HG03378 (cell line): ENCODE results near the gene GRM2.

Experiments used
- ATAC-seq: cut with Tn5 transposase; IDR thresholded peaks from one replicate; pipeline ENCODE4 v1.9.1; 2021; ENCODE audit warnings: mild to moderate bottlenecking, moderate library complexity; ENCODE audit not compliant: unreplicated experiment

GRM2 gene

GRCh38 chr3:51704511-51704950, 2.3 kb upstream of the GRM2 start:
- no peak for ATAC-seq

- ATAC-seq, result no peak
Measured at GRCh38 chr3:51705276-51706020, 1.4 kb upstream of the GRM2 start.

DNA sequence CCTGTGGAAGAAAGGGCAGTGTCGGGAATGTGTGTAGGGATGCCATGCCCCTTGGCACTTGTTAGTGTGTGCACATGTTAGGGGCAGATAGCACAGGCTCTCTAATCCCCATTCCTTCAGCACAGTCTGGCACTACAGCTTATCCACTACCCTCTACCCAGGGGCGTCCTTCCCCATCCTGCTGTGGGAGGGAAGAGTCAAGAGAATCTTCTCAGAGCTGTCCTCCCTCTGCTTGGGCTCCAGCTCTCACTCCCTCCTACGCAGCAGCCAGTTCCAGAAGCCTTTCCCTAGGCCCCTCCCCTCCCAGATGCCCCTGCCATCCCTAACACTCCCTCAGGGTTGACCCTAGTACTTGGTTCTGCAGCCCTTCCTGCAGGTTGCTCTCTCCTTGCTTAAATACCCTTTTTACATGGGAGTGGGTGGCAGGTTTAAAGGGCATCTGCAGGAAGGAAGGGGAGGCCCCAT, 815 bp upstream of the GRM2 start:
- no peak for ATAC-seq

DNA sequence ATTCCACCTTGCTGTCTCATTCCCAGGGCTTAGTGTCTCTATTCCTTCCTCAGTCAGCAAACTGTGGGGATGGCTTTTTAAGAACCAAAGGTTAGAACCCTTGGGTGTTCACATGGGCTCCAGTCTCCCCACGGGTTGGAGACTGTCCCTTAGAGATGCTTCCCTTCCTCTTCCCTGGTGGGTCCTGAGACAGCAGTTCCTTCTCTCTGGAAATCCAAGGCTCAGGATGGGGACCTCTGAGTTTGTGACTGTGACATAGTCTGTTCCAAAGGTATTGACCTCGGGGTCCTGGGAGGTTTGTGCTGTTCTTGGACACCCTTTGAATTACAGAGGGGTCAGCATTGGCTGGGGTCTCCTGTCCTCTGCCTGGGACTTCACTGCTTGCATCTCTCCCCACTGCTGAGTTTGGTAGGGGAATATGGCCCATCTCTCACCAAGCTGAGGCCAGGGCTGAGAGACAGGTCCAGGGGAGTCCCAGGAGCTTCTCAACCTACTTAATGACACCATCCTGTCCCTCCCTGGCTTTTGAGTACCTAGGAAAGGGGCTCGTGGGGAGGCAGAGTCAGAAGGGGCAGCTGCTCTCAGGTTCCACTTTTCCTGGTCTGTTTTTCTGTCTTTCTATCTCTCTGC, 1.5 kb downstream of the GRM2 start:
- no peak for ATAC-seq

DNA sequence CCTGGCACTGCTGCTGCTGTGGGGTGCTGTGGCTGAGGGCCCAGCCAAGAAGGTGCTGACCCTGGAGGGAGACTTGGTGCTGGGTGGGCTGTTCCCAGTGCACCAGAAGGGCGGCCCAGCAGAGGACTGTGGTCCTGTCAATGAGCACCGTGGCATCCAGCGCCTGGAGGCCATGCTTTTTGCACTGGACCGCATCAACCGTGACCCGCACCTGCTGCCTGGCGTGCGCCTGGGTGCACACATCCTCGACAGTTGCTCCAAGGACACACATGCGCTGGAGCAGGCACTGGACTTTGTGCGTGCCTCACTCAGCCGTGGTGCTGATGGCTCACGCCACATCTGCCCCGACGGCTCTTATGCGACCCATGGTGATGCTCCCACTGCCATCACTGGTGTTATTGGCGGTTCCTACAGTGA, 2.1 kb downstream of the GRM2 start:
- ATAC-seq, result no peak

GRCh38 chr3:51709675-51710074, 2.8 kb downstream of the GRM2 start:
- ATAC-seq, result no peak

- ATAC-seq, result no peak
Measured at GRCh38 chr3:51710631-51711351, 3.9 kb downstream of the GRM2 start.

DNA sequence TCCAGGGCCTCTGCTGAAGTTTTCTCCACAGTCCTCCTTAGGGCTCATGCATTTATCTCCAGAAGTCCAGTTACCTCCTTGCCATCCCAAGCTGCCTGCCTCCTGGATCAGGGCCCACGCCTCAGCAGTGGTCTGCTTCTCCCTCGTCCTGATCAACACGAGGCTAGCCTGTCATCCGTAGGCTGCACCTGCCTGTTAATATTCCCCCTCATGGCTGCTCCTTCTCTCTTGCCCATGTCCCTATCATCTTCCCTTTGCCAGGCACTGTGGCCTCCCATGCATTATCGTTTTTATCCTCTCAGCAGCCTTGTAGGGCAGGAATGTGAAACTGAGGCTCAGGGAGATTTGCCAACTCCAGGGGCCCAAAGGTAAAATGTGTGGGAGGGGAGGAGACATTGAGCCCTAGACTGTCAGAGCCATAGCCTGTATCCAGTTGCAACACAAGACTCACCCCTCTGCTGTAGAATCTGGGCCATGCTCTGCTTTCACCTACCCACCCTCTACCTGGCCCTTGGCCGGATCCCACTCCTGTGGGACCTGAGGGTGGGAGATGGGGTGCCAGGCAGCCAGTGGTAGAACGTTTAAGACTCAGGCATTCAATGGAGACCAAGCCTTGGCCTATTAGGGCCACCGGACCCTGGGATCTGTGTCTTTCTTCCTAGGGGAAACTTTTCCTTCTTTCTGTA, 4.6 kb downstream of the GRM2 start:
- no peak for ATAC-seq

DNA sequence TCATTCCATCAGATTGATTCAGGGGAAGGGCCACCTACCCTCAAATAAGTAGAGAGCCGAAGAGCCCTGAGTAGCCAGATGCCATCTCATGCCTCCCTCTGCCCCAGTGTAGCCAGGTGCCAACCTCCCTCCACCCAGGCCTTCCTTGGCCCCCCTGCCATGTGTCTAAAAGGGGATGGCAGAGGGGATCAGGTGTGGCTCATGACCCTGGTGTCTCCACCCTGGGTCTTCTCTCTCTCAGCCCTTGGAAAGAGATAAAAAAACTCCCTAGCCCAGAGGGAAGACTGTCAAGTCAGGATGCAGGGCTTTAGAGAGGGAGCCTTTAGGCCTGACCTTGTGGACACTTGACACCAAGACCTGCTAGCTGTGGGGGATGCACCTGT, 5.2 kb downstream of the GRM2 start:
- no peak for ATAC-seq

GRCh38 chr3:51712511-51712931, 5.7 kb downstream of the GRM2 start:
- no peak for ATAC-seq

- ATAC-seq, result no peak
Measured at GRCh38 chr3:51712963-51713362, 6.1 kb downstream of the GRM2 start.

DNA sequence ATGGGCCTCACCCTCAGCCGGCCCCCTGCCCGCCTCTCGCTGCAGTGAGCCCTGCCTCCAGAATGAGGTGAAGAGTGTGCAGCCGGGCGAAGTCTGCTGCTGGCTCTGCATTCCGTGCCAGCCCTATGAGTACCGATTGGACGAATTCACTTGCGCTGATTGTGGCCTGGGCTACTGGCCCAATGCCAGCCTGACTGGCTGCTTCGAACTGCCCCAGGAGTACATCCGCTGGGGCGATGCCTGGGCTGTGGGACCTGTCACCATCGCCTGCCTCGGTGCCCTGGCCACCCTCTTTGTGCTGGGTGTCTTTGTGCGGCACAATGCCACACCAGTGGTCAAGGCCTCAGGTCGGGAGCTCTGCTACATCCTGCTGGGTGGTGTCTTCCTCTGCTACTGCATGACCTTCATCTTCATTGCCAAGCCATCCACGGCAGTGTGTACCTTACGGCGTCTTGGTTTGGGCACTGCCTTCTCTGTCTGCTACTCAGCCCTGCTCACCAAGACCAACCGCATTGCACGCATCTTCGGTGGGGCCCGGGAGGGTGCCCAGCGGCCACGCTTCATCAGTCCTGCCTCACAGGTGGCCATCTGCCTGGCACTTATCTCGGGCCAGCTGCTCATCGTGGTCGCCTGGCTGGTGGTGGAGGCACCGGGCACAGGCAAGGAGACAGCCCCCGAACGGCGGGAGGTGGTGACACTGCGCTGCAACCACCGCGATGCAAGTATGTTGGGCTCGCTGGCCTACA, 8.5 kb downstream of the GRM2 start:
- ATAC-seq, result no peak

DNA sequence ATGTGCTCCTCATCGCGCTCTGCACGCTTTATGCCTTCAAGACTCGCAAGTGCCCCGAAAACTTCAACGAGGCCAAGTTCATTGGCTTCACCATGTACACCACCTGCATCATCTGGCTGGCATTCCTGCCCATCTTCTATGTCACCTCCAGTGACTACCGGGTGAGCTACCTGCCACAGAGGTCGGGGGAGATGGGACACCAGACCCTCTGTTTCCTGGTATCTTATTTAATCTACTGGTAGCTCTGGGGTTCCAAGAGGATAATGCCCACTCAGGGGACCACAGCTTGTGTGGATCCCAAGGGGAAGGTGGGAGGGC, 9.1 kb downstream of the GRM2 start:
- no peak for ATAC-seq

- no peak for ATAC-seq
Measured at GRCh38 chr3:51716805-51717204, 9.9 kb downstream of the GRM2 start.

DNA sequence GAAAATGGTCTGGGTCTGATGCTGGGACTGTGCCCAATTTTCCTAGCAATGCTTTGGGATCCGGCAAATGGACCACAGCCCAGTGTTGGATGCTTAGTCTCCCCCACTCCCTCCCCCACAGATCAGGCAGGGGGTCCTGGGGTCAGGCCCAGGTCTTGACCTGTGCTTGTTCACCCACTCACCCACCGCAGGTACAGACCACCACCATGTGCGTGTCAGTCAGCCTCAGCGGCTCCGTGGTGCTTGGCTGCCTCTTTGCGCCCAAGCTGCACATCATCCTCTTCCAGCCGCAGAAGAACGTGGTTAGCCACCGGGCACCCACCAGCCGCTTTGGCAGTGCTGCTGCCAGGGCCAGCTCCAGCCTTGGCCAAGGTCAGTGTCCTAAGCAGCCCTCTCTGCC, 10.6 kb downstream of the GRM2 start:
- no peak for ATAC-seq

DNA sequence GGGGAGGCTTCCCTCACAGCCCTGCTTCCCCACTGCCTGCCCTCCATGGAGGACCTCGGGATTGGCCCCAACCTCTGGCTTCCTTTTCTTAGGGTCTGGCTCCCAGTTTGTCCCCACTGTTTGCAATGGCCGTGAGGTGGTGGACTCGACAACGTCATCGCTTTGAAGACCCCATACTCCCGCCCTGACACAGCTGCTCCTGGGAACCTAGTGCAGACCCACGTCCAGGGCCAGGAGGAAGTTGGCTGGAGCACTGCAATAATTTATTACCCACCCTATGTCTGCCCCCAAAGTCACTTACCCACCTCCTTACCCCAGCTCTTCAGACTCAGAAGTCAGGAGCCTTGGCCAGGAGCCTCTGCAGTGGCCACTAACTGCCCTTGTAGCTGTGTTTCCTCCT, 11.1 kb downstream of the GRM2 start:
- ATAC-seq, result no peak

DNA sequence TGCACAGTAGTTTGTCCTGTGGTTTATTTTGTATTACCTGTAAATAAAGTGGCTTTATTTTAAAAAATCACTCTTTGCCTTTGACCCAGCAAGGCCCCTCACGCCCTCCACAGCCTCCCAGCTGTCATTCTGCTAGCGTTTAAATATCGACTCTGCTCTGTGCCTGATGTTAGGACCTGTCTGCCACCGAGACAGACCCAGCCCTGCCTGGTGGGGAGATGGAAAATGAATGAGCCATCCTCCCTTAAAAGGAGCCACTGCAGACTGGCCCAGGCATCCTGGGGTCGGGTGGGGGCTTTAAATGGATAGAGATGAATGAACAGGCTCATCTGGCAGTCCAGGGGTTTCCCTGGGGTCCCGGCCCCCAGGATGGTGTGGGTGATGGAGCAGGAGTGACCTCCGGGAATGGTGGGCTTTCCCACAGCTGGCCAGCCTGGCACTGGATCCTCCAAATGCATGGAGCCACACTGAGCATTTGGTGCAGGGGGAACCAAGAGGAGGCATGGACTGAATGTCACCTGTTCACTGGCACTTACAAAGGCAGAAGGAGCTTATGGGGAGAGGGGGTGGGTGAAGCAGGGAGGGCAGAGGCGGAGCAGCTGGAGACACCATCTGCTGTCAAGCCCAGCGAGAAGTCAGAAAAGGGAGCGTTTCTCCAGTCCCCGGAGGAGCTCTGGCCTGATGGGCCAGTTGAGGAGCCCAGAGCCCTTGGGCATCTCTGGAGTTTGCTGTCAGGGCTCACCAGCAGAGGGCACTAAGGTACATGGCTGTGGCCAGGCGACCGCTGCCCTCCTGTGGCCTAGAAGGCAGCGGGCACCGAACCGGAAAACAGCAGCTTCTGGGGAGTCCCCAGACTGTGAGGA, 11.9 kb downstream of the GRM2 start:
- ATAC-seq, result no peak

DNA sequence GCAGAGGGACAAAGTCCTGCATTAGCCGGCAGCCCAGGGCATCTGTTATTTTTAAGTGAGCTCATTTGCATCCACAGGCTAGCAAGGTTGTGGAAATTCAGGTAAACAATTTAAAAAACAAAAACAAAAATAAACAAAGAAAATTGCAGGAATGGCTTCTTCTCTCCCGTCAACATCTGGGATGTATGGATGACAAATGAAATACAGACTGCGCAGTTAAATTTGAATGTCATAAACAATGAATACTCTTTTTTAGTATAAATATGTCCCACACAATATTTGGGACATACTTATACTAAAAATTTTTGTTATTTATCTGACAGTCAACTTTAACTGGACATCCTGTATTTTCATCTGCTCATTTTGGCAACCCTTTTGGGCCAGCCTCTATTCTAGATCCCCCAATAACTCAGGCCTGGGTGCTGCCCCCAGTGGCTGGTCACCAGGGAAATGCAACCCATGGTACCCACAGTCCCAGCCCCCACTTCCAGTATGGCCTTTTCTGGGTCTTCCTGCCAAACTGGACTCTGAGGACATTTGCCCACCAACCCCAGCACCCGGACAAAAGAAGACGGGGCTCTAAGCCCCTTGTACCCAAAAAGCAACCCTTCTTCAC, 12.7 kb downstream of the GRM2 start:
- no peak for ATAC-seq

DNA sequence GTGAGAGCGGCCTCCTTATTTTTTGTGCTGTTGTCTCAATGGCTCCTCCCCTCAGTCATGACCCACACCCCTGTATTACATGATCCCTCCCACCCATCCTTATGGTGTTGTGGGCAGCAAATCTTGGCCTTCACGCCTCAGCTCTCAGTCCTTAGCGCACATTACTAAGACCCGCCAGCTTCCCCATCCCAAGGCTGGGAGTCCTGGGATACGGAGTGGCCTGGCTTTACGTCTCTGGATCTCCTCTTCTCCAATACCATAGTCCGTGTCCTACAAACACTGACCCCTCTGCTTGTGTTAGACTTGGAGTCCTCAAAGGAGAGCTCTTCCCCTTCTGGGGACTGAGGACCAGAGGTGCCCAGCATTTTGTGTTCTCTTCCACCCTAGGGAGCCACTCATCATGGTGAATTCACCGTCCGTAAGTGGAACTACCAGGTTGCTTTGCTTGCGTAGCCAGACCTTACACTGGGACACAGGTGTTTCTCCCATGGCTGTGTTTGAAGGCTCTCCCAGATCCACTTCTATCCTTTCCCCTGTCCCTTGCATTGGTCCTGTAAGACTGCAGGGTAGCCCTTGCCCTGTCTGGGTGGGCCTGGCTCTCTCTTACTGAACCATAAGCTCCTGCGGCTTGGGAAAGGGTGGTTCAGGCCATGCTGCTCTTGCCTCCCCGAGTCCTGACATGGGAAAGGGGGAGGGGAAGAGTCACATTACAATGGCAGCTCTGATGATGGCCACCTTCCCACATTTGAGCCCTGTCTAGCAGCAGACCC, 13.6 kb downstream of the GRM2 start:
- no peak for ATAC-seq
